ENCODE measurements around the gene SF3B6.

Gene SF3B6

GRCh38 chr2:24040511-24040910 lies 35.6 kb downstream of the SF3B6 start:
- CTCF ChIA-PET = no interaction called here
- POLR2A ChIA-PET = interaction anchor here (0.6 kb wide), 1 partner anchor 768 kb away, joined by 3 read pairs; no protein-coding TSS in a partner anchor

GRCh38 chr2:24038786-24039499 lies 37.2 kb downstream of the SF3B6 start:
- Histone ChIP-seq H3K4me1 (ENCODE audit: control extremely low read depth in 1 of 4, control insufficient read depth in 4 of 4, insufficient read depth in 4 of 4, low read length in 3 of 4) (no peaks in the 10 kb centered on the region), H3K27me3 (replicated peaks in 2 of 5; ENCODE audit: control insufficient read depth in 4 of 5, insufficient read depth in 5 of 5, low read length in 4 of 5) (no peaks in the 10 kb centered on the region), H3K9me3 (ENCODE audit: control extremely low read depth in 1 of 5, control insufficient read depth in 4 of 5, insufficient read depth in 2 of 5, low read depth in 1 of 5, low read length in 4 of 5) (no peaks in the 10 kb centered on the region), H3K36me3 (ENCODE audit: control insufficient read depth in 4 of 4, insufficient read depth in 4 of 4, low read length in 3 of 4) (peaks cover 12 to 30% (median 23%) of the 10 kb centered on the region in 4 experiments), H3K27ac (ENCODE audit: insufficient read depth in 1 of 2, low read depth in 1 of 2, low read length in 2 of 2, poor library complexity in 1 of 2, severe bottlenecking in 2 of 2) (peak overlapping the region in 1 of 2 experiments; percentile 23), H3K4me3 (ENCODE audit: control insufficient read depth in 1 of 7, extremely low read depth in 1 of 7, insufficient read depth in 4 of 7, low read depth in 2 of 7, low read length in 6 of 7) (no peak overlapping the region)
- ChIA-PET POLR2A (no interaction called here), CTCF (no interaction called here)
- DNase-seq = no peak
- 95% methylated on average over 9 of the region's 9 CpGs for WGBS (ENCODE audit: insufficient coverage)

More at GRCh38 chr2:24040511-24040910, 35.6 kb downstream of the SF3B6 start:
- H3K4me1 ChIP-seq (ENCODE audit: control extremely low read depth in 1 of 4, control insufficient read depth in 4 of 4, insufficient read depth in 4 of 4, low read length in 3 of 4) = no peaks in the 10 kb centered on the region
- H3K36me3 ChIP-seq (ENCODE audit: control insufficient read depth in 4 of 4, insufficient read depth in 4 of 4, low read length in 3 of 4) = peaks cover 12 to 30% (median 22%) of the 10 kb centered on the region in 4 experiments
- H3K27me3 ChIP-seq (replicated peaks in 2 of 5; ENCODE audit: control insufficient read depth in 4 of 5, insufficient read depth in 5 of 5, low read length in 4 of 5) = no peaks in the 10 kb centered on the region
- no peak overlapping the region for H3K4me3 ChIP-seq (ENCODE audit: control insufficient read depth in 1 of 7, extremely low read depth in 1 of 7, insufficient read depth in 4 of 7, low read depth in 2 of 7, low read length in 6 of 7)
- 100% methylated on average over 2 of the region's 4 CpGs for WGBS (ENCODE audit: insufficient coverage)
- H3K27ac ChIP-seq (ENCODE audit: insufficient read depth in 1 of 2, low read depth in 1 of 2, low read length in 2 of 2, poor library complexity in 1 of 2, severe bottlenecking in 2 of 2) = no peak overlapping the region
- DNase-seq = no peak
- no peaks in the 10 kb centered on the region for H3K9me3 ChIP-seq (ENCODE audit: control extremely low read depth in 1 of 5, control insufficient read depth in 4 of 5, insufficient read depth in 2 of 5, low read depth in 1 of 5, low read length in 4 of 5)

- 95% methylated on average over 2 of the region's 2 CpGs for WGBS (ENCODE audit: insufficient coverage)
- Histone ChIP-seq H3K27ac (ENCODE audit: insufficient read depth in 1 of 2, low read depth in 1 of 2, low read length in 2 of 2, poor library complexity in 1 of 2, severe bottlenecking in 2 of 2) (peak overlapping the region in 1 of 2 experiments; percentile 45), H3K27me3 (replicated peaks in 2 of 5; ENCODE audit: control insufficient read depth in 4 of 5, insufficient read depth in 5 of 5, low read length in 4 of 5) (no peaks in the 10 kb centered on the region), H3K4me1 (ENCODE audit: control extremely low read depth in 1 of 4, control insufficient read depth in 4 of 4, insufficient read depth in 4 of 4, low read length in 3 of 4) (no peaks in the 10 kb centered on the region), H3K36me3 (ENCODE audit: control insufficient read depth in 4 of 4, insufficient read depth in 4 of 4, low read length in 3 of 4) (peaks cover 10 to 60% (median 39%) of the 10 kb centered on the region in 4 experiments), H3K4me3 (ENCODE audit: control insufficient read depth in 1 of 7, extremely low read depth in 1 of 7, insufficient read depth in 4 of 7, low read depth in 2 of 7, low read length in 6 of 7) (no peak overlapping the region), H3K9me3 (ENCODE audit: control extremely low read depth in 1 of 5, control insufficient read depth in 4 of 5, insufficient read depth in 2 of 5, low read depth in 1 of 5, low read length in 4 of 5) (no peaks in the 10 kb centered on the region)
- DNase-seq = no peak
- ChIA-PET POLR2A (no interaction called here), CTCF (interaction anchor here (0.9 to 1.0 kb wide), 2 partner anchors 22 to 28 kb away, joined by 3 read pairs; no protein-coding TSS in a partner anchor)
These were observed 49.9 kb downstream of the SF3B6 start for GRCh38 chr2:24026233-24026632.

- CTCF ChIA-PET = no interaction called here
- H3K27ac ChIP-seq (ENCODE audit: insufficient read depth in 1 of 2, low read depth in 1 of 2, low read length in 2 of 2, poor library complexity in 1 of 2, severe bottlenecking in 2 of 2) = no peak overlapping the region
- H3K9me3 ChIP-seq (ENCODE audit: control extremely low read depth in 1 of 5, control insufficient read depth in 4 of 5, insufficient read depth in 2 of 5, low read depth in 1 of 5, low read length in 4 of 5) = no peaks in the 10 kb centered on the region
- no peak for DNase-seq
- WGBS (ENCODE audit: insufficient coverage) = 96% methylated on average over 14 of the region's 17 CpGs
- H3K4me1 ChIP-seq (ENCODE audit: control extremely low read depth in 1 of 4, control insufficient read depth in 4 of 4, insufficient read depth in 4 of 4, low read length in 3 of 4) = no peaks in the 10 kb centered on the region
- no peak overlapping the region for H3K4me3 ChIP-seq (ENCODE audit: control insufficient read depth in 1 of 7, extremely low read depth in 1 of 7, insufficient read depth in 4 of 7, low read depth in 2 of 7, low read length in 6 of 7)
- H3K27me3 ChIP-seq (replicated peaks in 2 of 5; ENCODE audit: control insufficient read depth in 4 of 5, insufficient read depth in 5 of 5, low read length in 4 of 5) = no peaks in the 10 kb centered on the region
- peaks cover 10 to 49% (median 34%) of the 10 kb centered on the region in 4 experiments for H3K36me3 ChIP-seq (ENCODE audit: control insufficient read depth in 4 of 4, insufficient read depth in 4 of 4, low read length in 3 of 4)
- POLR2A ChIA-PET = no interaction called here
These were observed 51.0 kb downstream of the SF3B6 start for GRCh38 chr2:24024996-24025663.

- CTCF ChIA-PET = interaction anchor here (1.1 to 1.6 kb wide), 2 partner anchors 36 to 60 kb away, joined by 3 to 5 read pairs; no protein-coding TSS in a partner anchor
- DNase-seq = no peak
- whole genome bisulfite sequencing (ENCODE audit: insufficient coverage) = 98% methylated on average over 4 of the region's 12 CpGs
These were observed 52.1 kb downstream of the SF3B6 start for GRCh38 chr2:24024018-24024417.

GRCh38 chr2:24022975-24023575 lies 53.1 kb downstream of the SF3B6 start:
- H3K27me3 ChIP-seq (replicated peaks in 2 of 5; ENCODE audit: control insufficient read depth in 4 of 5, insufficient read depth in 5 of 5, low read length in 4 of 5) = no peaks in the 10 kb centered on the region
- no peak overlapping the region for H3K4me3 ChIP-seq (ENCODE audit: control insufficient read depth in 1 of 7, extremely low read depth in 1 of 7, insufficient read depth in 4 of 7, low read depth in 2 of 7, low read length in 6 of 7)
- H3K4me1 ChIP-seq (ENCODE audit: control extremely low read depth in 1 of 4, control insufficient read depth in 4 of 4, insufficient read depth in 4 of 4, low read length in 3 of 4) = no peaks in the 10 kb centered on the region
- ChIA-PET POLR2A (no interaction called here), CTCF (interaction anchor here (0.7 to 1.9 kb wide), 4 partner anchors 8 to 60 kb away, joined by 3 to 6 read pairs (median 4); no protein-coding TSS in a partner anchor)
- peaks cover 2 to 39% (median 22%) of the 10 kb centered on the region in 4 experiments for H3K36me3 ChIP-seq (ENCODE audit: control insufficient read depth in 4 of 4, insufficient read depth in 4 of 4, low read length in 3 of 4)
- WGBS (ENCODE audit: insufficient coverage) = 94% methylated on average over 14 of the region's 16 CpGs
- H3K9me3 ChIP-seq (ENCODE audit: control extremely low read depth in 1 of 5, control insufficient read depth in 4 of 5, insufficient read depth in 2 of 5, low read depth in 1 of 5, low read length in 4 of 5) = no peaks in the 10 kb centered on the region
- H3K27ac ChIP-seq (ENCODE audit: insufficient read depth in 1 of 2, low read depth in 1 of 2, low read length in 2 of 2, poor library complexity in 1 of 2, severe bottlenecking in 2 of 2) = no peak overlapping the region
- no peak for DNase-seq

More at GRCh38 chr2:24024018-24024417, 52.1 kb downstream of the SF3B6 start:
- H3K27ac ChIP-seq (ENCODE audit: insufficient read depth in 1 of 2, low read depth in 1 of 2, low read length in 2 of 2, poor library complexity in 1 of 2, severe bottlenecking in 2 of 2) = no peak overlapping the region
- no peaks in the 10 kb centered on the region for H3K9me3 ChIP-seq (ENCODE audit: control extremely low read depth in 1 of 5, control insufficient read depth in 4 of 5, insufficient read depth in 2 of 5, low read depth in 1 of 5, low read length in 4 of 5)
- no peaks in the 10 kb centered on the region for H3K27me3 ChIP-seq (replicated peaks in 2 of 5; ENCODE audit: control insufficient read depth in 4 of 5, insufficient read depth in 5 of 5, low read length in 4 of 5)
- H3K4me1 ChIP-seq (ENCODE audit: control extremely low read depth in 1 of 4, control insufficient read depth in 4 of 4, insufficient read depth in 4 of 4, low read length in 3 of 4) = no peaks in the 10 kb centered on the region
- POLR2A ChIA-PET = no interaction called here
- H3K36me3 ChIP-seq (ENCODE audit: control insufficient read depth in 4 of 4, insufficient read depth in 4 of 4, low read length in 3 of 4) = peaks cover 2 to 41% (median 26%) of the 10 kb centered on the region in 4 experiments
- H3K4me3 ChIP-seq (ENCODE audit: control insufficient read depth in 1 of 7, extremely low read depth in 1 of 7, insufficient read depth in 4 of 7, low read depth in 2 of 7, low read length in 6 of 7) = no peak overlapping the region
